Progenitor cell of endocrine pancreas (in vitro differentiated cells): ENCODE results near the gene SELENOW. TPM values are rescaled to one million over a fixed set of nuclear protein-coding genes. Genes with fewer than 3 reads are reported as not detected.
"Not testable (repeated sequence)": the region's sequence is repeated elsewhere in the genome, so short reads cannot be mapped to it uniquely, and the experiment has no call there.

ENCODE experiments used
- DNase-seq: peaks from one replicate; pipeline ENCODE4 v3.0.0; 2021; ENCODE audit warnings: low spot score; ENCODE audit not compliant: unreplicated experiment
- H3K27ac Mint-ChIP-seq: 2 replicates; pipeline ENCODE4 v1.8.0; 2021; ENCODE audit warnings: mild to moderate bottlenecking, moderate library complexity, mixed read lengths
- H3K27me3 Mint-ChIP-seq: 2 replicates; pipeline ENCODE4 v1.8.0; 2021; ENCODE audit warnings: mixed read lengths
- H3K36me3 Mint-ChIP-seq: 2 replicates; pipeline ENCODE4 v1.8.0; 2022; ENCODE audit warnings: mixed read lengths; ENCODE audit not compliant: insufficient read depth
- H3K4me1 Mint-ChIP-seq: 2 replicates; pipeline ENCODE4 v1.8.0; 2021; ENCODE audit warnings: low read depth, mixed read lengths
- H3K4me3 Mint-ChIP-seq: 2 replicates; pipeline ENCODE4 v1.8.0; 2021; ENCODE audit warnings: low read depth, mild to moderate bottlenecking, moderate library complexity, mixed read lengths
- H3K9me3 Mint-ChIP-seq: 2 replicates; pipeline ENCODE4 v1.8.0; 2021; ENCODE audit warnings: low read depth, mixed read lengths
- CTCF ChIP-seq: fragments of 200-600 bp; sonication (generic); IDR thresholded peaks from one replicate; pipeline ENCODE4 v1.5.0; 2021; ENCODE audit warnings: antibody characterized with exemption, mild to moderate bottlenecking; ENCODE audit not compliant: unreplicated experiment
- total RNA-seq: library from RNA; stranded (reverse); gene quantifications from 2 replicates; pipeline ENCODE4 v1.2.1, GENCODE V29; 2021

SELENOW gene
- total RNA-seq, 1 donor from 2014 or later, result 392 TPM

GRCh38 chr19:47801270-47801669 is 22.8 kb downstream of the SELENOW start:
- Mint-ChIP-seq H3K4me3 (no peak overlapping the region), H3K4me1 (no peaks in the 10 kb centered on the region), H3K9me3 (peaks cover 5% of the 10 kb centered on the region), H3K27ac (no peak overlapping the region), H3K36me3 (peaks cover 1% of the 10 kb centered on the region), H3K27me3 (peaks cover 5% of the 10 kb centered on the region)
- DNase-seq, result no peak
- TF ChIP-seq CTCF, result no peak

- peaks cover 5% of the 10 kb centered on the region for H3K9me3 Mint-ChIP-seq
- peaks cover 5% of the 10 kb centered on the region for H3K27me3 Mint-ChIP-seq
- H3K27ac Mint-ChIP-seq, result no peak overlapping the region
- H3K4me3 Mint-ChIP-seq, result no peak overlapping the region
- no peak for DNase-seq
- H3K4me1 Mint-ChIP-seq, result no peaks in the 10 kb centered on the region
- peaks cover 1% of the 10 kb centered on the region for H3K36me3 Mint-ChIP-seq
- no peak for TF ChIP-seq CTCF
Observed at GRCh38 chr19:47802521-47803043, 24.1 kb downstream of the SELENOW start.

- not testable (repeated sequence) for H3K27ac Mint-ChIP-seq, H3K4me3 Mint-ChIP-seq, H3K9me3 Mint-ChIP-seq, DNase-seq, H3K27me3 Mint-ChIP-seq, H3K4me1 Mint-ChIP-seq, H3K36me3 Mint-ChIP-seq
Observed at GRCh38 chr19:47803148-47803547, 24.6 kb downstream of the SELENOW start.

GRCh38 chr19:47803671-47804070 is 25.2 kb downstream of the SELENOW start:
- not testable (repeated sequence) for H3K27me3 Mint-ChIP-seq, H3K4me1 Mint-ChIP-seq, DNase-seq, H3K9me3 Mint-ChIP-seq, H3K27ac Mint-ChIP-seq, H3K4me3 Mint-ChIP-seq, H3K36me3 Mint-ChIP-seq

- H3K27me3 Mint-ChIP-seq, H3K36me3 Mint-ChIP-seq, H3K27ac Mint-ChIP-seq, DNase-seq, H3K4me1 Mint-ChIP-seq, H3K4me3 Mint-ChIP-seq, H3K9me3 Mint-ChIP-seq: not testable (repeated sequence)
Observed at GRCh38 chr19:47804451-47804850, 25.9 kb downstream of the SELENOW start, which contains the start of gene TPRX1. TPRX1 (minus strand) TSS chr19:47804551; CDS start chr19:47804539, 12 bp downstream.

- Mint-ChIP-seq H3K4me3 (no peak overlapping the region), H3K9me3 (peaks cover 5% of the 10 kb centered on the region), H3K36me3 (peaks cover 1% of the 10 kb centered on the region), H3K4me1 (no peaks in the 10 kb centered on the region), H3K27me3 (no peaks in the 10 kb centered on the region), H3K27ac (no peak overlapping the region)
- no peak for DNase-seq
- no peak for TF ChIP-seq CTCF
Observed at GRCh38 chr19:47805313-47805712, 26.8 kb downstream of the SELENOW start.

- Mint-ChIP-seq H3K9me3 (no peaks in the 10 kb centered on the region), H3K27ac (no peak overlapping the region), H3K4me3 (no peak overlapping the region), H3K27me3 (no peaks in the 10 kb centered on the region), H3K36me3 (no peaks in the 10 kb centered on the region), H3K4me1 (no peaks in the 10 kb centered on the region)
- DNase-seq, result no peak
- TF ChIP-seq CTCF, result no peak
Observed at GRCh38 chr19:47806435-47806834, 27.9 kb downstream of the SELENOW start.
